Skeletal muscle tissue (tissue), 1 donor: Measurements from ENCODE around the gene PDIA2. TPM values are rescaled to one million over a fixed set of nuclear protein-coding genes. Genes with fewer than 3 reads are reported as not detected.

ENCODE experiments used
- total RNA-seq: library from RNA; depleted of rRNA; stranded (reverse); fragments of >200 nt; gene quantifications from one replicate; pipeline ENCODE4 v1.2.3, GENCODE V29; 2014

PDIA2 gene
- total RNA-seq, 1 donor from 2014 or later, result under 0.01 TPM

Other genes starting within 250 kb of the PDIA2 start
- 4.2 TPM for gene POLR3K, start 229.6 kb upstream of the PDIA2 start, total RNA-seq
- 16.2 TPM for gene SNRNP25, start 229.3 kb upstream of the PDIA2 start, total RNA-seq
- gene RHBDF1, start 210.5 kb upstream of the PDIA2 start, total RNA-seq, result 19.8 TPM
- 72.0 TPM for gene MPG, start 204.9 kb upstream of the PDIA2 start, total RNA-seq
- 12.5 TPM for gene NPRL3, start 144.5 kb upstream of the PDIA2 start, total RNA-seq
- gene HBZ, start 130.5 kb upstream of the PDIA2 start, total RNA-seq, result 1.0 TPM
- 151 TPM for gene HBM, start 117.2 kb upstream of the PDIA2 start, total RNA-seq
- gene HBA2, start 110.3 kb upstream of the PDIA2 start, total RNA-seq, result 5,761 TPM
- 2,922 TPM for gene HBA1, start 106.5 kb upstream of the PDIA2 start, total RNA-seq
- gene HBQ1, start 102.7 kb upstream of the PDIA2 start, total RNA-seq, result 14.1 TPM
- 38.1 TPM for gene LUC7L, start 53.7 kb upstream of the PDIA2 start, total RNA-seq
- gene FAM234A, start 48.3 kb upstream of the PDIA2 start, total RNA-seq, result 23.5 TPM
- gene RGS11, start 7.2 kb upstream of the PDIA2 start, total RNA-seq, result 0.52 TPM
- 1.0 TPM for gene ARHGDIG, start 2.6 kb upstream of the PDIA2 start, total RNA-seq
- gene AXIN1, start 69.6 kb downstream of the PDIA2 start, total RNA-seq, result 8.9 TPM
- gene MRPL28, start 87.4 kb downstream of the PDIA2 start, total RNA-seq, result 43.3 TPM
- 11.0 TPM for gene PGAP6, start 98.8 kb downstream of the PDIA2 start, total RNA-seq
- 21.4 TPM for gene NME4, start 114.0 kb downstream of the PDIA2 start, total RNA-seq
- 2.6 TPM for gene DECR2, start 118.7 kb downstream of the PDIA2 start, total RNA-seq
- gene RAB11FIP3, start 142.5 kb downstream of the PDIA2 start, total RNA-seq, result 5.2 TPM
- 9.9 TPM for gene CAPN15, start 244.5 kb downstream of the PDIA2 start, total RNA-seq